ENCODE measurements around the gene TREML4. TPM values are rescaled to one million over a fixed set of nuclear protein-coding genes. Genes with fewer than 3 reads are reported as not detected.

The TREML4 gene
- total and polyA plus RNA-seq, 10 of the 15 experiments (the other 5 are each of a cell fraction or from before 2014, with no cell fraction given), result not detected

DNA sequence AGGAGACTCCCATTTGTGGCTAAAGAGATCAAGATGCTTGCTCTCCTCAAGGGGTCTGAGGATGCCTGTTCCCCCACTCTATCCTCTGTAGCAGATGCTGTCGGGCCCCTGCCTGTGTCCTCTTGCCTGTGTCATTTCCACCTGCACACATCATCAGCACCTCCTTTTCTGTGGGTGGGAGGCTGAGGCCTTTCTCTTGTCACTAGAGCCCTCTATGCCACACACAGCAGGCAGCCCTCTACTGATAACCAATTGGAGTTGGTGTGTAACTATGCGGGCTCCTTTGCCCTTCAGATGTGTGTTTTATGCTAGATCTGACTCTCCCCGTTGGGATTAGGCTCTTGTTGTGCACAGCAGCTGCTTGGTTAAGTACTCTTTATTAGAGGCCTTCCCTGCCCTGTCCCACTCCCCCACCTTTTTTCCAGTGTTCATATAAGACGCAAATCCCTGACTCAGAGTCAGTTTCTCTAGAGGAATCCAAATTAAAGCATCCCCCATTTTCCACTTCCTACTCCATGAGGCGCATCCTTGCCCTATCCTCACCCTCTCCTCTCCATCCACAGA is 34.9 kb upstream of the TREML4 start:
- no peaks in the 10 kb centered on the region for H4K20me1 ChIP-seq (ENCODE audit: control insufficient read depth, insufficient read depth)
- DNase-seq (ENCODE audit: low read depth, low spot score) (no peak), FAIRE-seq (no peak), ATAC-seq (no peak)
- no peak overlapping the region for H3K27ac ChIP-seq (ENCODE audit: control insufficient read depth, insufficient read depth)
- H2AFZ ChIP-seq (ENCODE audit: control insufficient read depth, low read depth, low read length), result no peak overlapping the region
- no peak for TF ChIP-seq RFX5 (IDR thresholded peaks at IDR 0.05; ENCODE audit: low read depth, low read length)
- TF ChIP-seq, protein P1, sequence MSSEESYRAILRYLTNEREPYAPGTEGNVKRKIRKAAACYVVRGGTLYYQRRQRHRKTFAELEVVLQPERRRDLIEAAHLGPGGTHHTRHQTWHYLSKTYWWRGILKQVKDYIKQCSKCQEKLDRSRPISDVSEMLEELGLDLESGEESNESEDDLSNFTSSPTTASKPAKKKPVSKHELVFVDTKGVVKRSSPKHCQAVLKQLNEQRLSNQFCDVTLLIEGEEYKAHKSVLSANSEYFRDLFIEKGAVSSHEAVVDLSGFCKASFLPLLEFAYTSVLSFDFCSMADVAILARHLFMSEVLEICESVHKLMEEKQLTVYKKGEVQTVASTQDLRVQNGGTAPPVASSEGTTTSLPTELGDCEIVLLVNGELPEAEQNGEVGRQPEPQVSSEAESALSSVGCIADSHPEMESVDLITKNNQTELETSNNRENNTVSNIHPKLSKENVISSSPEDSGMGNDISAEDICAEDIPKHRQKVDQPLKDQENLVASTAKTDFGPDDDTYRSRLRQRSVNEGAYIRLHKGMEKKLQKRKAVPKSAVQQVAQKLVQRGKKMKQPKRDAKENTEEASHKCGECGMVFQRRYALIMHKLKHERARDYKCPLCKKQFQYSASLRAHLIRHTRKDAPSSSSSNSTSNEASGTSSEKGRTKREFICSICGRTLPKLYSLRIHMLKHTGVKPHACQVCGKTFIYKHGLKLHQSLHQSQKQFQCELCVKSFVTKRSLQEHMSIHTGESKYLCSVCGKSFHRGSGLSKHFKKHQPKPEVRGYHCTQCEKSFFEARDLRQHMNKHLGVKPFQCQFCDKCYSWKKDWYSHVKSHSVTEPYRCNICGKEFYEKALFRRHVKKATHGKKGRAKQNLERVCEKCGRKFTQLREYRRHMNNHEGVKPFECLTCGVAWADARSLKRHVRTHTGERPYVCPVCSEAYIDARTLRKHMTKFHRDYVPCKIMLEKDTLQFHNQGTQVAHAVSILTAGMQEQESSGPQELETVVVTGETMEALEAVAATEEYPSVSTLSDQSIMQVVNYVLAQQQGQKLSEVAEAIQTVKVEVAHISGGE (CRISPR knock-in tag; IDR thresholded peaks at IDR 0.05), result no peak
- TF ChIP-seq, protein P2, sequence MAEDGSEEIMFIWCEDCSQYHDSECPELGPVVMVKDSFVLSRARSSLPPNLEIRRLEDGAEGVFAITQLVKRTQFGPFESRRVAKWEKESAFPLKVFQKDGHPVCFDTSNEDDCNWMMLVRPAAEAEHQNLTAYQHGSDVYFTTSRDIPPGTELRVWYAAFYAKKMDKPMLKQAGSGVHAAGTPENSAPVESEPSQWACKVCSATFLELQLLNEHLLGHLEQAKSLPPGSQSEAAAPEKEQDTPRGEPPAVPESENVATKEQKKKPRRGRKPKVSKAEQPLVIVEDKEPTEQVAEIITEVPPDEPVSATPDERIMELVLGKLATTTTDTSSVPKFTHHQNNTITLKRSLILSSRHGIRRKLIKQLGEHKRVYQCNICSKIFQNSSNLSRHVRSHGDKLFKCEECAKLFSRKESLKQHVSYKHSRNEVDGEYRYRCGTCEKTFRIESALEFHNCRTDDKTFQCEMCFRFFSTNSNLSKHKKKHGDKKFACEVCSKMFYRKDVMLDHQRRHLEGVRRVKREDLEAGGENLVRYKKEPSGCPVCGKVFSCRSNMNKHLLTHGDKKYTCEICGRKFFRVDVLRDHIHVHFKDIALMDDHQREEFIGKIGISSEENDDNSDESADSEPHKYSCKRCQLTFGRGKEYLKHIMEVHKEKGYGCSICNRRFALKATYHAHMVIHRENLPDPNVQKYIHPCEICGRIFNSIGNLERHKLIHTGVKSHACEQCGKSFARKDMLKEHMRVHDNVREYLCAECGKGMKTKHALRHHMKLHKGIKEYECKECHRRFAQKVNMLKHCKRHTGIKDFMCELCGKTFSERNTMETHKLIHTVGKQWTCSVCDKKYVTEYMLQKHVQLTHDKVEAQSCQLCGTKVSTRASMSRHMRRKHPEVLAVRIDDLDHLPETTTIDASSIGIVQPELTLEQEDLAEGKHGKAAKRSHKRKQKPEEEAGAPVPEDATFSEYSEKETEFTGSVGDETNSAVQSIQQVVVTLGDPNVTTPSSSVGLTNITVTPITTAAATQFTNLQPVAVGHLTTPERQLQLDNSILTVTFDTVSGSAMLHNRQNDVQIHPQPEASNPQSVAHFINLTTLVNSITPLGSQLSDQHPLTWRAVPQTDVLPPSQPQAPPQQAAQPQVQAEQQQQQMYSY (CRISPR knock-in tag; IDR thresholded peaks at IDR 0.05), result no peak
- TF ChIP-seq WRNIP1 (IDR thresholded peaks at IDR 0.05; ENCODE audit: borderline replicate concordance, low read depth, low read length), result no peak
- TF ChIP-seq TCF7 (IDR thresholded peaks at IDR 0.05; ENCODE audit: borderline replicate concordance), result no peak
- TF ChIP-seq ZNF217 (IDR thresholded peaks at IDR 0.05), result no peak
- TF ChIP-seq EED (IDR thresholded peaks at IDR 0.05; ENCODE audit: low read depth), result no peak
- TF ChIP-seq ELK1 (IDR thresholded peaks at IDR 0.05; ENCODE audit: low read depth, low read length), result no peak
- no peak for TF ChIP-seq NFIC (IDR thresholded peaks at IDR 0.05; ENCODE audit: low read depth, low read length)
- no peak for TF ChIP-seq CREB1 (IDR thresholded peaks at IDR 0.05; ENCODE audit: low read depth)
- ChIA-PET RAD21 (ENCODE audit: unreplicated experiment) (no interaction called here), CTCF (no interaction called here), POLR2A (no interaction called here), SMC1A (ENCODE audit: uncharacterized antibody, unreplicated experiment) (no interaction called here)
- H3K4me1 ChIP-seq (ENCODE audit: control insufficient read depth, insufficient read depth, low read length), result no peaks in the 10 kb centered on the region
- in situ Hi-C loops (cut with MboI) (no loop called here), intact Hi-C loops (cut with micrococcal nuclease; ENCODE audit: unreplicated experiment) (loop anchor here (5.0 kb wide), 1 partner anchor 124 kb away; no protein-coding TSS in a partner anchor)
- H3K79me2 ChIP-seq (ENCODE audit: control insufficient read depth, insufficient read depth, low read length), result no peaks in the 10 kb centered on the region
- no peak overlapping the region for H3K4me3 ChIP-seq
- H3K27me3 ChIP-seq (replicated peaks in 1 of 2; ENCODE audit: control insufficient read depth in 2 of 2, insufficient read depth in 2 of 2, low read length in 1 of 2), result no peaks in the 10 kb centered on the region; a peak in 1 of 4 replicates
- H3K9ac ChIP-seq (ENCODE audit: control insufficient read depth, insufficient read depth, low read length), result no peak overlapping the region
- peaks cover 17% of the 10 kb centered on the region for H3K9me3 ChIP-seq (replicated peaks; ENCODE audit: control insufficient read depth, insufficient read depth, low read length)
- 41% methylated on average over 4 of the region's 5 CpGs for WGBS (ENCODE audit: insufficient coverage, insufficient replicate concordance, low lambda C conversion rate, missing lambda C conversion rate)
- H3K36me3 ChIP-seq (ENCODE audit: control insufficient read depth in 2 of 2, insufficient read depth in 2 of 2, low read length in 1 of 2), result peaks cover 0 to 4% of the 10 kb centered on the region in 2 experiments; a peak in 2 of 4 replicates
- H3K4me2 ChIP-seq (ENCODE audit: control insufficient read depth, insufficient read depth), result no peak overlapping the region
- no TSS peak for BruUV-seq (replicated peaks)
